Caco-2 (cell line): ENCODE results near the gene MYLK4. TPM values are rescaled to one million over a fixed set of nuclear protein-coding genes. Genes with fewer than 3 reads are reported as not detected.

Experiments
- BruUV-seq: library from RNA; stranded (reverse); fragments of 400-500 nt; replicated peaks from 2 replicates; lab custom pipeline; 2021; lab: Mats Ljungman, UMichigan
- CTCF ChIA-PET: fragments of 300-600 bp; sonication (Branson Sonifier 250); formaldehyde crosslinking; loops from one replicate; lab custom pipeline; 2022; ENCODE audit warnings: antibody characterized with exemption; lab: Charles Lee
- POLR2A ChIA-PET: fragments of 300-600 bp; sonication (Branson Sonifier 250); formaldehyde crosslinking; loops from one replicate; lab custom pipeline; 2022; ENCODE audit warnings: antibody characterized with exemption; lab: Charles Lee
- DNase-seq, 2 experiments: peaks; one replicate each; pipeline versions ENCODE4 v3.0.0 to v3.0.0-alpha.2; 2020 to 2022
- H3K27me3 ChIP-seq: replicated peaks from 2 replicates; pipeline ENCODE4 v1.6.0; 2011; ENCODE audit warnings: low read length; ENCODE audit not compliant: control insufficient read depth, insufficient read depth
- H3K36me3 ChIP-seq: 2 replicates; pipeline ENCODE4 v1.5.1; 2011; ENCODE audit warnings: low read length; ENCODE audit not compliant: control insufficient read depth, insufficient read depth
- H3K4me1 ChIP-seq: fragments of 250-450 bp; sonication (Bioruptor Pico); 2 replicates; pipeline ENCODE4 v1.5.1; 2020; ENCODE audit warnings: mild to moderate bottlenecking
- H3K4me3 ChIP-seq: 2 replicates; pipeline ENCODE4 v1.5.1; 2011; ENCODE audit warnings: low read depth, mild to moderate bottlenecking, control low read depth, low read length
- H3K9me3 ChIP-seq: fragments of 250-450 bp; sonication (Bioruptor Pico); 2 replicates; pipeline ENCODE4 v1.5.1; 2020; ENCODE audit warnings: mild to moderate bottlenecking, moderate library complexity
- H3K27ac Mint-ChIP-seq: one replicate; pipeline ENCODE4 v1.8.0; 2022; ENCODE audit warnings: mixed read lengths; ENCODE audit not compliant: unreplicated experiment
- H3K27me3 Mint-ChIP-seq: one replicate; pipeline ENCODE4 v1.8.0; 2022; ENCODE audit warnings: mixed read lengths; ENCODE audit not compliant: insufficient read depth, unreplicated experiment
- H3K36me3 Mint-ChIP-seq: one replicate; pipeline ENCODE4 v1.8.0; 2022; ENCODE audit warnings: mild to moderate bottlenecking, mixed read lengths; ENCODE audit not compliant: insufficient read depth, unreplicated experiment
- H3K4me1 Mint-ChIP-seq: one replicate; pipeline ENCODE4 v1.8.0; 2022; ENCODE audit warnings: low read depth, mixed read lengths; ENCODE audit not compliant: unreplicated experiment
- H3K4me3 Mint-ChIP-seq: one replicate; pipeline ENCODE4 v1.8.0; 2022; ENCODE audit warnings: mild to moderate bottlenecking, moderate library complexity, mixed read lengths; ENCODE audit not compliant: unreplicated experiment
- H3K9me3 Mint-ChIP-seq: one replicate; pipeline ENCODE4 v1.8.0; 2022; ENCODE audit warnings: mixed read lengths; ENCODE audit not compliant: unreplicated experiment
- intact Hi-C: fragments of 100-400 bp; cut with micrococcal nuclease; formaldehyde crosslinking; loops from one replicate; pipeline ENCODE4 v1.10.0; 2022; ENCODE audit not compliant: unreplicated experiment
- total RNA-seq: library from RNA; stranded (reverse); gene quantifications from 2 replicates; pipeline ENCODE4 v1.2.3, GENCODE V29; 2022
- TF ChIP-seq, protein P1 (sequence below), 2 experiments: fragments of 200-600 bp in 1 of 2; IDR thresholded peaks; 1 replicate in 1 of 2; 2 replicates in 1 of 2; pipeline versions ENCODE4 v1.5.1 to v1.8.0; 2011 to 2022; ENCODE audit warnings: antibody characterized with exemption in 1 of 2, control low read depth in 1 of 2, inconsistent platforms in 1 of 2, low read depth in 1 of 2, low read length in 1 of 2, mild to moderate bottlenecking in 1 of 2, moderate library complexity in 1 of 2; ENCODE audit not compliant: insufficient read depth in 1 of 2, severe bottlenecking in 1 of 2, unreplicated experiment in 1 of 2

Gene MYLK4
- total RNA-seq, 1 experiment from 2014 or later: 0.75 TPM

- DNase-seq: no peak
- Histone ChIP-seq H3K9me3 (no peaks in the 10 kb centered on the region), H3K27me3 (no peaks in the 10 kb centered on the region), H3K4me3 (no peak overlapping the region), H3K36me3 (no peaks in the 10 kb centered on the region), H3K4me1 (no peaks in the 10 kb centered on the region)
- H3K4me1 Mint-ChIP-seq: no peaks in the 10 kb centered on the region
- no peaks in the 10 kb centered on the region for H3K36me3 Mint-ChIP-seq
- POLR2A ChIA-PET: no interaction called here
- intact Hi-C loops: no loop called here
- no peaks in the 10 kb centered on the region for H3K27me3 Mint-ChIP-seq
- BruUV-seq: no TSS peak
- no peak overlapping the region for H3K4me3 Mint-ChIP-seq
- no peaks in the 10 kb centered on the region for H3K9me3 Mint-ChIP-seq
- TF ChIP-seq, protein P1, sequence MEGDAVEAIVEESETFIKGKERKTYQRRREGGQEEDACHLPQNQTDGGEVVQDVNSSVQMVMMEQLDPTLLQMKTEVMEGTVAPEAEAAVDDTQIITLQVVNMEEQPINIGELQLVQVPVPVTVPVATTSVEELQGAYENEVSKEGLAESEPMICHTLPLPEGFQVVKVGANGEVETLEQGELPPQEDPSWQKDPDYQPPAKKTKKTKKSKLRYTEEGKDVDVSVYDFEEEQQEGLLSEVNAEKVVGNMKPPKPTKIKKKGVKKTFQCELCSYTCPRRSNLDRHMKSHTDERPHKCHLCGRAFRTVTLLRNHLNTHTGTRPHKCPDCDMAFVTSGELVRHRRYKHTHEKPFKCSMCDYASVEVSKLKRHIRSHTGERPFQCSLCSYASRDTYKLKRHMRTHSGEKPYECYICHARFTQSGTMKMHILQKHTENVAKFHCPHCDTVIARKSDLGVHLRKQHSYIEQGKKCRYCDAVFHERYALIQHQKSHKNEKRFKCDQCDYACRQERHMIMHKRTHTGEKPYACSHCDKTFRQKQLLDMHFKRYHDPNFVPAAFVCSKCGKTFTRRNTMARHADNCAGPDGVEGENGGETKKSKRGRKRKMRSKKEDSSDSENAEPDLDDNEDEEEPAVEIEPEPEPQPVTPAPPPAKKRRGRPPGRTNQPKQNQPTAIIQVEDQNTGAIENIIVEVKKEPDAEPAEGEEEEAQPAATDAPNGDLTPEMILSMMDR (IDR thresholded peaks at IDR 0.05; ENCODE audit: insufficient read depth in 1 of 2, low read depth in 1 of 2, low read length in 1 of 2, severe bottlenecking in 1 of 2, unreplicated experiment in 1 of 2): no peak
- CTCF ChIA-PET: no interaction called here
- no peak overlapping the region for H3K27ac Mint-ChIP-seq
These were observed 124.3 kb downstream of the MYLK4 start for GRCh38 chr6:2626401-2626800.

- H3K4me3 ChIP-seq: no peak overlapping the region
- no peaks in the 10 kb centered on the region for H3K36me3 ChIP-seq
- no peaks in the 10 kb centered on the region for H3K4me1 ChIP-seq
- DNase-seq: no peak
- Mint-ChIP-seq H3K9me3 (no peaks in the 10 kb centered on the region), H3K27ac (no peak overlapping the region), H3K4me1 (no peaks in the 10 kb centered on the region), H3K27me3 (no peaks in the 10 kb centered on the region), H3K36me3 (no peaks in the 10 kb centered on the region), H3K4me3 (no peak overlapping the region)
- BruUV-seq: no TSS peak
- CTCF ChIA-PET: no interaction called here
- TF ChIP-seq, protein P1 (IDR thresholded peaks at IDR 0.05; ENCODE audit: insufficient read depth in 1 of 2, low read depth in 1 of 2, low read length in 1 of 2, severe bottlenecking in 1 of 2, unreplicated experiment in 1 of 2): no peak
- no peaks in the 10 kb centered on the region for H3K27me3 ChIP-seq
- POLR2A ChIA-PET: no interaction called here
- intact Hi-C loops: no loop called here
- H3K9me3 ChIP-seq: no peaks in the 10 kb centered on the region
These were observed 125.1 kb downstream of the MYLK4 start for GRCh38 chr6:2625581-2625980.

DNA sequence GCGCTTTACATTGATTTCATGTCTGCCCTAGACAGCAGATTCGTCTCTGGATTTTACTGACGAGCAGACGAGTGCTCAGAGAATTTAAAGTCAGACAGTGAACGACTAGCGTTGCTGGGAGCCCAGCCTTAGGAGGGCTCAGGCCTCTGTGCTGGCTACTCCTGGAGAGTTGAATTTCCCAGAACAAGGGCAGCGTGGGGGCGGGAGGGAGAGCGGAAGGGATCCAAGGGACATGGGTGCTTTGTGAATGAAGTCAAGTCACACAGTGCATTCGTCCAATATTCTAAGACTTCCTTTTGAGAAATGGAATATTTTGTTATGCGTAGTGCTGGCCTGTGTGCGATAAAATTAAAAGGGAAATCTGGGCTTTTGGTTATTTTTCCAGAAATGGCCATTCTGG, 126.5 kb downstream of the MYLK4 start:
- Histone ChIP-seq H3K4me3 (no peak overlapping the region), H3K4me1 (no peaks in the 10 kb centered on the region), H3K27me3 (no peaks in the 10 kb centered on the region), H3K9me3 (no peaks in the 10 kb centered on the region), H3K36me3 (no peaks in the 10 kb centered on the region)
- Mint-ChIP-seq H3K4me1 (no peaks in the 10 kb centered on the region), H3K36me3 (no peaks in the 10 kb centered on the region), H3K27ac (no peak overlapping the region), H3K9me3 (no peaks in the 10 kb centered on the region), H3K4me3 (no peak overlapping the region), H3K27me3 (no peaks in the 10 kb centered on the region)
- ChIA-PET CTCF (no interaction called here), POLR2A (no interaction called here)
- no peak for DNase-seq
- TF ChIP-seq, protein P1 (IDR thresholded peaks at IDR 0.05; ENCODE audit: insufficient read depth in 1 of 2, low read depth in 1 of 2, low read length in 1 of 2, severe bottlenecking in 1 of 2, unreplicated experiment in 1 of 2): no peak
- intact Hi-C loops: no loop called here
- BruUV-seq: no TSS peak
